Stomach smooth muscle (tissue), 2 donors: Measurements from ENCODE around the gene AFMID.
A peak's percentile ranks its signal among the peaks of the same experiment; 100 is the strongest.
"Not testable (repeated sequence)": the region's sequence is repeated elsewhere in the genome, so short reads cannot be mapped to it uniquely, and the experiment has no call there.

Experiments
- H3K27ac ChIP-seq: one replicate; pipeline ENCODE4 v1.7.0; 2013; ENCODE audit warnings: mild to moderate bottlenecking, low read length, inconsistent platforms
- H3K27me3 ChIP-seq, 2 donors: one replicate each; pipeline ENCODE4 v1.7.0; 2013; ENCODE audit warnings: low read length in 2 of 2; ENCODE audit not compliant: insufficient read depth in 2 of 2, control insufficient read depth in 1 of 2
- H3K36me3 ChIP-seq, 2 donors: one replicate each; pipeline ENCODE4 v1.7.0; 2013; ENCODE audit warnings: low read length in 2 of 2; ENCODE audit not compliant: control insufficient read depth in 2 of 2, insufficient read depth in 2 of 2
- H3K4me1 ChIP-seq: one replicate; pipeline ENCODE4 v1.7.0; 2013; ENCODE audit warnings: low read length; ENCODE audit not compliant: control insufficient read depth, insufficient read depth
- H3K4me3 ChIP-seq, 2 donors: one replicate each; pipeline ENCODE4 v1.7.0; 2013; ENCODE audit warnings: low read length in 2 of 2
- H3K9ac ChIP-seq, 2 donors: one replicate each; pipeline ENCODE4 v1.7.0; 2013; ENCODE audit warnings: low read length in 2 of 2, mild to moderate bottlenecking in 1 of 2
- H3K9me3 ChIP-seq, 2 donors: one replicate each; pipeline ENCODE4 v1.7.0; 2013; ENCODE audit warnings: low read length in 2 of 2; ENCODE audit not compliant: control insufficient read depth in 2 of 2
- donor health status: healthy.
- donor health status: Pancreatic carcinoma.

The AFMID gene

GRCh38 chr17:78163881-78164747 is 23.0 kb upstream of the AFMID start:
- Histone ChIP-seq H3K9ac (no peak overlapping the region), H3K36me3 (no peaks in the 10 kb centered on the region), H3K4me1 (peaks cover under 1% of the 10 kb centered on the region), H3K27ac (no peak overlapping the region), H3K4me3 (no peak overlapping the region), H3K27me3 (no peaks in the 10 kb centered on the region), H3K9me3 (no peaks in the 10 kb centered on the region)

DNA sequence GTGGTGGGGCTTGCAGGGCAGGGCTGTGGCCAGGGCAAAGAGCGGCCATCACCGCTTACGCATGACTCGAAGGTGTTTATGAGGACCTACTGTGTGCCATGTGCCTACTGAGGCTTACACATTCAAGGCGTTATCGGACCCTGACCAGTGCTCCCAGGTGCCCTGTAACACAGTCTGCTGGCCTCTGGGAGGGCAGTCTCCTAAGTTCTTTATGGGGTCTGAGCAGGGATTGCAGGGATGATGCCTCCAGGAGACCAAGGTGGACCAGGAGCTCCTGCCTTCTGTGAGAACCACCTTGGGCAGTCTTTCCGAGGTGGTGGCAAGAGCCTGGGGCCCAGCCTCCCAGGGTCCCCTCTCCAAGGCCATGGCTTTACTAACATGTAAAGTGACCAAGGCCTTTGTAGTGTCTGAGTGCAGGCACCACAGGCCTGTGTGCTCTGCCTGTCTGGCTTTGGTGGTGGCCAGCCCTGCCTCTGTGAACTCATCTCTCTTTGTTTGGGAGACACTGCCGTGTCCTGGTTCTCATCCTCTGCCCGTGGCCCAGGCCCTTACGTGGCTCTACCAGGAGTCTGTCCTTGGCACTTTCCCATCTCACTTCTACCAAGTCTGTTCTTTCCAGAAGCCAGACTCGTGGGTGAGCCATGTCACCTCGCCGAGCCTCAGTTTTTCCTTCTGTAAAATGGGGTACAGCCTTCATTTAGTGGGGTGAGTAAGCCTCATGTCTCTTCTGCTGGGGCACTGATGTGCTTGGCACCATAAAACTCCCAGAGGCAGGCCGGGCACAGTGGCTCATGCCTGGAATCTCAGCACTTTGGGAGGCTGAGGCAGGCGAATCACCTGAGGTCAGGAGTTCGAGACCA is 22.2 kb upstream of the AFMID start:
- H3K9me3 ChIP-seq: no peaks in the 10 kb centered on the region
- H3K4me1 ChIP-seq: peaks cover 9% of the 10 kb centered on the region
- no peak overlapping the region for H3K27ac ChIP-seq
- H3K9ac ChIP-seq: no peak overlapping the region
- no peak overlapping the region for H3K4me3 ChIP-seq
- no peaks in the 10 kb centered on the region for H3K36me3 ChIP-seq
- no peaks in the 10 kb centered on the region for H3K27me3 ChIP-seq

GRCh38 chr17:78166416-78166815 is 20.7 kb upstream of the AFMID start:
- Histone ChIP-seq H3K36me3 (peaks cover 0 to 2% of the 10 kb centered on the region in 2 donors), H3K9ac (no peak overlapping the region), H3K9me3 (no peaks in the 10 kb centered on the region), H3K4me3 (no peak overlapping the region), H3K27ac (no peak overlapping the region), H3K27me3 (no peaks in the 10 kb centered on the region), H3K4me1 (peaks cover 16% of the 10 kb centered on the region)

DNA sequence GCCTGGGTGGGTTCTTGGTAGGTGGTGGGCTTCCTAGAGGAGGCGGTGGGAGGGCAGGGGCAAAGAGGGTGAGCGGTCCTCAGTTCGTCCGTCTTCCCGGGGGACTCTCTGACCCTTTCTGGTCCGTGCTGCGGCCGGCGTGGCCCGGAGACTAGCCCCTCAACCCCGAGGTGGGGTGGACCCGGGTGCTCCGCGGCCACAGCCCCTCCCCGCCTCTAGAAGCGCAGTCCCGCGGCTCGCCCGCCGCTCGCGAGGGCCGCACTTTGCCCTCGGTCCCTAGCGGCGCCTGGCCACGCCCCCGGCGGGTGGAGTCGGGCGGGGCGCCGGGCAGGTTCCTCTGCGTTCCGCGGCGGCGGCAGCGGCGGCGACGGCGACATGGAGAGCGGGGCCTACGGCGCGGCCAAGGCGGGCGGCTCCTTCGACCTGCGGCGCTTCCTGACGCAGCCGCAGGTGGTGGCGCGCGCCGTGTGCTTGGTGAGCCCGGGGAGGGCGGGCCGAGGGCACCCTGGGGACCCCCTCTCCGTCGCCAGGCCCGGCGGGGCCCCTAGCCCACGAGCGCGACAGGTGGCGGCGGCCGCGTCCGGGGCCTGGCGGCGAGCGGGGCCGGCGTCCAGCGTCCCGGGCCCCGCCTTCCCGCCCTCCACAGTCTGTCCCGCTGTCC is 18.8 kb upstream of the AFMID start, which contains the start of gene SYNGR2:
TSS of gene SYNGR2 (plus strand) at position 340 of the 661 bp plus-strand sequence. CDS start at position 376, 36 bp downstream.
- Histone ChIP-seq H3K9me3 (no peaks in the 10 kb centered on the region), H3K4me3 (peak within 1 kb of the TSS; percentile 58 to 79), H3K9ac (peak within 1 kb of the TSS; percentile 64 to 83), H3K36me3 (peaks cover 0 to 2% of the 10 kb centered on the region in 2 donors), H3K4me1 (peaks cover 36% of the 10 kb centered on the region), H3K27ac (peak within 1 kb of the TSS; percentile 74), H3K27me3 (no peaks in the 10 kb centered on the region)

GRCh38 chr17:78168903-78169793 is 18.0 kb upstream of the AFMID start:
- Histone ChIP-seq H3K36me3 (peaks cover 0 to 2% of the 10 kb centered on the region in 2 donors), H3K9ac (peak overlapping the region; percentile 60 to 64), H3K4me1 (peaks cover 43% of the 10 kb centered on the region), H3K27me3 (no peaks in the 10 kb centered on the region), H3K27ac (peak overlapping the region; percentile 74), H3K9me3 (no peaks in the 10 kb centered on the region), H3K4me3 (peak overlapping the region; percentile 58 to 79)

- H3K9ac ChIP-seq: no peak overlapping the region
- no peaks in the 10 kb centered on the region for H3K27me3 ChIP-seq
- no peak overlapping the region for H3K27ac ChIP-seq
- peaks cover 0 to 2% of the 10 kb centered on the region in 2 donors for H3K36me3 ChIP-seq
- H3K4me1 ChIP-seq: peaks cover 61% of the 10 kb centered on the region
- no peaks in the 10 kb centered on the region for H3K9me3 ChIP-seq
- no peak overlapping the region for H3K4me3 ChIP-seq
These were observed 16.2 kb upstream of the AFMID start for GRCh38 chr17:78170692-78171590.

DNA sequence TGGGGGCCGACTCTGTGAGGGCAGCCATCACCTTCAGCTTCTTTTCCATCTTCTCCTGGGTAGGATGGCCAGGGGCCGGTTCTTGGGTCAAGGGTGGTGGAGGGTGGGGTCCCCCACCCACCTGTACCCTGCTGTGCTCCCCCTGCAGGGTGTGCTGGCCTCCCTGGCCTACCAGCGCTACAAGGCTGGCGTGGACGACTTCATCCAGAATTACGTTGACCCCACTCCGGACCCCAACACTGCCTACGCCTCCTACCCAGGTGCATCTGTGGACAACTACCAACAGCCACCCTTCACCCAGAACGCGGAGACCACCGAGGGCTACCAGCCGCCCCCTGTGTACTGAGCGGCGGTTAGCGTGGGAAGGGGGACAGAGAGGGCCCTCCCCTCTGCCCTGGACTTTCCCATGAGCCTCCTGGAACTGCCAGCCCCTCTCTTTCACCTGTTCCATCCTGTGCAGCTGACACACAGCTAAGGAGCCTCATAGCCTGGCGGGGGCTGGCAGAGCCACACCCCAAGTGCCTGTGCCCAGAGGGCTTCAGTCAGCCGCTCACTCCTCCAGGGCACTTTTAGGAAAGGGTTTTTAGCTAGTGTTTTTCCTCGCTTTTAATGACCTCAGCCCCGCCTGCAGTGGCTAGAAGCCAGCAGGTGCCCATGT is 15.4 kb upstream of the AFMID start:
- not testable (repeated sequence) for H3K27me3 ChIP-seq, H3K9ac ChIP-seq, H3K36me3 ChIP-seq, H3K4me3 ChIP-seq, H3K9me3 ChIP-seq
- Histone ChIP-seq H3K4me1 (peaks cover 69% of the 10 kb centered on the region), H3K27ac (peak overlapping the region; percentile 77)

GRCh38 chr17:78172249-78173051 is 14.7 kb upstream of the AFMID start:
- no peaks in the 10 kb centered on the region for H3K27me3 ChIP-seq
- peak overlapping the region; percentile 77 for H3K27ac ChIP-seq
- no peak overlapping the region for H3K9ac ChIP-seq
- peaks cover 0 to 2% of the 10 kb centered on the region in 2 donors for H3K36me3 ChIP-seq
- H3K4me3 ChIP-seq: peak overlapping the region in 1 of 2 donors; percentile 40
- no peaks in the 10 kb centered on the region for H3K9me3 ChIP-seq
- H3K4me1 ChIP-seq: peaks cover 76% of the 10 kb centered on the region
